ENCODE results near the gene TTC39B.

GRCh38 chr9:15182730-15183129 is 124.3 kb downstream of the TTC39B start:
- TF ChIP-seq POLR2AphosphoS5 (IDR thresholded peaks at IDR 0.05) (no peak), CTCF (IDR thresholded peaks at IDR 0.05) (no peak), POLR2A (IDR thresholded peaks at IDR 0.05) (no peak), EP300 (IDR thresholded peaks at IDR 0.05; ENCODE audit: low read depth) (no peak)

All from transverse colon (tissue), 4 donors.